Bronchus fibroblast of lung (primary cell): ENCODE measurements around the gene OR2AE1. TPM values are rescaled to one million over a fixed set of nuclear protein-coding genes. Genes with fewer than 3 reads are reported as not detected.

Experiments used
- total RNA-seq: library from RNA; depleted of rRNA; stranded (reverse); fragments of >200 nt; gene quantifications from 2 replicates; pipeline ENCODE4 v1.2.3, GENCODE V29; 2015

The OR2AE1 gene, protein sequence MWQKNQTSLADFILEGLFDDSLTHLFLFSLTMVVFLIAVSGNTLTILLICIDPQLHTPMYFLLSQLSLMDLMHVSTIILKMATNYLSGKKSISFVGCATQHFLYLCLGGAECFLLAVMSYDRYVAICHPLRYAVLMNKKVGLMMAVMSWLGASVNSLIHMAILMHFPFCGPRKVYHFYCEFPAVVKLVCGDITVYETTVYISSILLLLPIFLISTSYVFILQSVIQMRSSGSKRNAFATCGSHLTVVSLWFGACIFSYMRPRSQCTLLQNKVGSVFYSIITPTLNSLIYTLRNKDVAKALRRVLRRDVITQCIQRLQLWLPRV
- not detected in 2 replicates for total RNA-seq

GRCh38 chr7:99876933-99877332, at the start of gene OR2AE1:
Gene OR2AE1, minus strand, starts transcription at chr7:99877033. Its CDS starts 0 bp downstream, at chr7:99877033.

GRCh38 chr7:99918959-99919813, 42.4 kb upstream of the OR2AE1 start, which contains the start of gene TRIM4:
Gene TRIM4, minus strand, starts transcription at chr7:99919530. Its CDS starts 129 bp downstream, at chr7:99919401.

Other genes starting within 250 kb of the OR2AE1 start
- 0.15 TPM in 1 of 2 replicates, not detected in the other for gene CYP3A5, start 197.0 kb downstream of the OR2AE1 start, total RNA-seq
- 0.34 TPM in 1 of 2 replicates, not detected in the other for gene CYP3A7, start 141.8 kb downstream of the OR2AE1 start, total RNA-seq
- gene CYP3A4, start 92.8 kb downstream of the OR2AE1 start, total RNA-seq: not detected in 2 replicates
- not detected in 2 replicates for gene CYP3A43, start 49.0 kb downstream of the OR2AE1 start, total RNA-seq
- gene TRIM4, start 42.5 kb upstream of the OR2AE1 start, total RNA-seq: 14.3 and 15.6 TPM in 2 replicates
- not detected in 2 replicates for gene GJC3, start 52.6 kb upstream of the OR2AE1 start, total RNA-seq
- gene AZGP1, start 99.0 kb upstream of the OR2AE1 start, total RNA-seq: under 0.01 TPM in 1 of 2 replicates, not detected in the other
- gene ZKSCAN1, start 138.6 kb upstream of the OR2AE1 start, total RNA-seq: 10.7 and 11.3 TPM in 2 replicates
- 8.2 and 9.9 TPM in 2 replicates for gene ZSCAN21, start 172.7 kb upstream of the OR2AE1 start, total RNA-seq
- 15.8 and 16.1 TPM in 2 replicates for gene ZNF3, start 204.7 kb upstream of the OR2AE1 start, total RNA-seq
- gene COPS6, start 211.9 kb upstream of the OR2AE1 start, total RNA-seq: 79.7 and 107 TPM in 2 replicates
- 204 and 216 TPM in 2 replicates for gene MCM7, start 224.4 kb upstream of the OR2AE1 start, total RNA-seq
- gene AP4M1, start 224.6 kb upstream of the OR2AE1 start, total RNA-seq: 20.0 and 20.2 TPM in 2 replicates
- gene TAF6, start 242.3 kb upstream of the OR2AE1 start, total RNA-seq: 81.9 and 83.6 TPM in 2 replicates
- gene CNPY4, start 242.6 kb upstream of the OR2AE1 start, total RNA-seq: 16.1 and 18.6 TPM in 2 replicates
- 3.0 and 3.9 TPM in 2 replicates for gene MBLAC1, start 249.9 kb upstream of the OR2AE1 start, total RNA-seq